ENCODE data around the gene THAP7. TPM values are rescaled to one million over a fixed set of nuclear protein-coding genes. Genes with fewer than 3 reads are reported as not detected.

The THAP7 gene
- total and polyA plus RNA-seq, 9 of the 15 experiments (the other 6 are each of a cell fraction or from before 2014, with no cell fraction given) = 7.9 to 263 (median 84.1) TPM

GRCh38 chr22:20957683-20958431, 44.1 kb downstream of the THAP7 start (continued):
- TF ChIP-seq MED1 (CRISPR knock-in tag; IDR thresholded peaks at IDR 0.05; ENCODE audit: borderline replicate concordance) = 0 out of 2 replicates have a peak, but pooled peaks have one; percentile 1
- peak; percentile 24 for TF ChIP-seq HNRNPLL (IDR thresholded peaks at IDR 0.05; ENCODE audit: low read depth, low read length, poor library complexity, severe bottlenecking)
- peak; percentile 21 for TF ChIP-seq PCBP1 (IDR thresholded peaks at IDR 0.05; ENCODE audit: low read depth, low read length, poor library complexity, severe bottlenecking)
- no peak for TF ChIP-seq RBM25 (IDR thresholded peaks at IDR 0.05; ENCODE audit: low read depth, low read length, severe bottlenecking)
- TF ChIP-seq ZNF224 (CRISPR knock-in tag; IDR thresholded peaks at IDR 0.05) = no peak
- TF ChIP-seq ZBED1 (IDR thresholded peaks at IDR 0.05) = no peak
- TF ChIP-seq ZNF263 (CRISPR knock-in tag; IDR thresholded peaks at IDR 0.05; ENCODE audit: borderline replicate concordance) = peak; percentile 42; the same call in 1 of the 2 replicates
- peak; percentile 65; the same call in 1 of the 2 replicates for TF ChIP-seq ZBTB1 (CRISPR knock-in tag; IDR thresholded peaks at IDR 0.05; ENCODE audit: borderline replicate concordance, low read depth)
- no peak for TF ChIP-seq ERF (CRISPR knock-in tag; IDR thresholded peaks at IDR 0.05)
- peak; percentile 27; the same call in 1 of the 2 replicates for TF ChIP-seq ZBTB7A (IDR thresholded peaks at IDR 0.05; ENCODE audit: borderline replicate concordance, control insufficient read depth, low read depth, low read length)
